Measurements from ENCODE around the gene HSCB. TPM values are rescaled to one million over a fixed set of nuclear protein-coding genes. Genes with fewer than 3 reads are reported as not detected.

The HSCB gene
- total and polyA plus RNA-seq, 9 of the 15 experiments (the other 6 are each of a cell fraction or from before 2014, with no cell fraction given), result 2.6 to 13.1 (median 8.6) TPM

GRCh38 chr22:28730179-28730578, 11.7 kb upstream of the HSCB start:
- Histone ChIP-seq H3K4me2 (ENCODE audit: insufficient read depth, low read length) (no peak overlapping the region), H3K27ac (ENCODE audit: extremely low read depth, low read depth, low read length) (no peak overlapping the region), H3K9me3 (replicated peaks; ENCODE audit: control insufficient read depth, insufficient read depth, low read depth, low read length) (no peaks in the 10 kb centered on the region), H3K4me1 (replicated peaks in 1 of 2; ENCODE audit: control insufficient read depth in 2 of 2, insufficient read depth in 2 of 2, low read length in 2 of 2) (no peaks in the 10 kb centered on the region), H3K79me2 (ENCODE audit: control insufficient read depth, insufficient read depth, low read length) (peaks cover under 1% of the 10 kb centered on the region), H3K4me3 (no peak overlapping the region), H3K27me3 (ENCODE audit: control insufficient read depth in 2 of 2, insufficient read depth in 2 of 2, low read length in 2 of 2) (no peaks in the 10 kb centered on the region), H3K9ac (ENCODE audit: insufficient read depth in 1 of 2, low read depth in 2 of 2, low read length in 2 of 2) (no peak overlapping the region), H3K36me3 (ENCODE audit: control insufficient read depth, insufficient read depth, low read length) (peaks cover 63% of the 10 kb centered on the region; the same call in 2 of the 3 replicates), H2AFZ (ENCODE audit: low read depth, low read length) (no peak overlapping the region), H3K9me1 (ENCODE audit: control insufficient read depth, insufficient read depth, low read length) (no peaks in the 10 kb centered on the region), H4K20me1 (replicated peaks; ENCODE audit: control insufficient read depth, insufficient read depth, low read length) (no peaks in the 10 kb centered on the region)
- DNase-seq (ENCODE audit: extremely low read depth in 1 of 4, low spot score in 3 of 4), result no peak
- no peak for ATAC-seq
- no TSS peak for BruUV-seq (replicated peaks)
- ChIA-PET CTCF (ENCODE audit: low intra/inter-chr PET ratio) (no interaction called here), POLR2A (no interaction called here)
- in situ Hi-C loops (cut with MboI) (no loop called here), intact Hi-C loops (cut with micrococcal nuclease) (no loop called here)
- FAIRE-seq, result no peak
- 0% methylated on average over 2 of the region's 3 CpGs for WGBS (ENCODE audit: insufficient coverage, low coverage, missing lambda C conversion rate)
- TF ChIP-seq CBX2 (IDR thresholded peaks at IDR 0.05; ENCODE audit: insufficient read depth, low read length, poor library complexity, severe bottlenecking) (no peak), ZNF41 (CRISPR knock-in tag; conservative IDR thresholded peaks at IDR 0.05) (no peak), ZNF3 (CRISPR knock-in tag; IDR thresholded peaks at IDR 0.05) (no peak), ZNF764 (CRISPR knock-in tag; IDR thresholded peaks at IDR 0.05; ENCODE audit: low read depth) (no peak), ZNF282 (CRISPR knock-in tag; IDR thresholded peaks at IDR 0.05) (no peak), DMBX1 (CRISPR knock-in tag; IDR thresholded peaks at IDR 0.05; ENCODE audit: borderline replicate concordance) (no peak), NCOR1 (IDR thresholded peaks at IDR 0.05) (no peak), CXXC5 (CRISPR knock-in tag; IDR thresholded peaks at IDR 0.05) (no peak)

All from K562 (cell line).